Activated CD8-positive, alpha-beta T cell treated with anti-CD3 and anti-CD28 coated beads for 36 hours (primary cell): ENCODE measurements around the gene GTF3A. TPM values are rescaled to one million over a fixed set of nuclear protein-coding genes. Genes with fewer than 3 reads are reported as not detected.

ENCODE experiments used
- ATAC-seq: fragments of 200-7000 bp; cut with Tn5 transposase; one replicate; pipeline ENCODE4 v1.10.0; 2021; ENCODE audit warnings: mild to moderate bottlenecking, moderate library complexity
- CTCF ChIA-PET: fragments of 350-600 bp; sonication (Branson Sonifier 250); formaldehyde crosslinking; loops from one replicate; lab custom pipeline; 2021; ENCODE audit warnings: antibody characterized with exemption; lab: Charles Lee
- POLR2A ChIA-PET: fragments of 350-600 bp; sonication (Branson Sonifier 250); formaldehyde crosslinking; loops from one replicate; lab custom pipeline; 2021; ENCODE audit warnings: antibody characterized with exemption; lab: Charles Lee
- DNase-seq: peaks from one replicate; pipeline ENCODE4 v3.0.0-alpha.2; 2020
- H3K27ac Mint-ChIP-seq: one replicate; pipeline ENCODE4 v1.8.0; 2021; ENCODE audit warnings: mild to moderate bottlenecking, mixed read lengths
- H3K27me3 Mint-ChIP-seq: one replicate; pipeline ENCODE4 v1.8.0; 2021; ENCODE audit warnings: mixed read lengths
- H3K36me3 Mint-ChIP-seq: one replicate; pipeline ENCODE4 v1.8.0; 2021; ENCODE audit warnings: low read depth, mixed read lengths
- H3K4me1 Mint-ChIP-seq: one replicate; pipeline ENCODE4 v1.8.0; 2021; ENCODE audit warnings: low read depth, mixed read lengths
- H3K4me3 Mint-ChIP-seq: one replicate; pipeline ENCODE4 v1.8.0; 2021; ENCODE audit warnings: mild to moderate bottlenecking, moderate library complexity, mixed read lengths
- H3K9me3 Mint-ChIP-seq: one replicate; pipeline ENCODE4 v1.8.0; 2021; ENCODE audit warnings: mixed read lengths
- intact Hi-C: fragments of 100-400 bp; cut with micrococcal nuclease; formaldehyde crosslinking; loops from one replicate; pipeline ENCODE4 v1.10.0; 2022
- total RNA-seq, 2 experiments: library from RNA; stranded (reverse); gene quantifications; one replicate each; pipeline ENCODE4 v1.2.3, GENCODE V29; 2021
- TF ChIP-seq, protein P1 (sequence below): fragments of 200-600 bp; IDR thresholded peaks from one replicate; pipeline ENCODE4 v1.8.0; 2022; ENCODE audit warnings: antibody characterized with exemption, mild to moderate bottlenecking

Gene GTF3A
- total RNA-seq, 2 experiments from 2014 or later = 278 to 282 TPM

DNA sequence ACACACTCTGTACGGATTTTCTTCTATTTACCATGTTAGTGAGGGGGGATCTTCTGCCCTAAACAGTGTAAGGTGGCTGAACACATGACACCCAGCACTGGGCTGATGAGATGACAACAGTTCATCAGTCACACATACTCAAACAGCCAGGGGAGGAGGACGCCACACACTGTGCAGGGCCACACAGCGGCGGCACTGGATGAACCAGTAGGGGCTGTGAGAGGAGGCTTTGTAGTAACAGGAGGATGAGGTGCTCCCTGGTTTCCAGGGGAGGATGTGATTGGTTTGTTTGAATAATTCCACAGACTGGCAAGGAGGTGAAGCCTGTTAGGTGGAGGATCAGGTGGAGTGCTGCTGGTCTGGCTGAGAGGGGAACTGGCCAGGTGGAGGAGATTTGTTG is 16.3 kb upstream of the GTF3A start:
- TF ChIP-seq, protein P1, sequence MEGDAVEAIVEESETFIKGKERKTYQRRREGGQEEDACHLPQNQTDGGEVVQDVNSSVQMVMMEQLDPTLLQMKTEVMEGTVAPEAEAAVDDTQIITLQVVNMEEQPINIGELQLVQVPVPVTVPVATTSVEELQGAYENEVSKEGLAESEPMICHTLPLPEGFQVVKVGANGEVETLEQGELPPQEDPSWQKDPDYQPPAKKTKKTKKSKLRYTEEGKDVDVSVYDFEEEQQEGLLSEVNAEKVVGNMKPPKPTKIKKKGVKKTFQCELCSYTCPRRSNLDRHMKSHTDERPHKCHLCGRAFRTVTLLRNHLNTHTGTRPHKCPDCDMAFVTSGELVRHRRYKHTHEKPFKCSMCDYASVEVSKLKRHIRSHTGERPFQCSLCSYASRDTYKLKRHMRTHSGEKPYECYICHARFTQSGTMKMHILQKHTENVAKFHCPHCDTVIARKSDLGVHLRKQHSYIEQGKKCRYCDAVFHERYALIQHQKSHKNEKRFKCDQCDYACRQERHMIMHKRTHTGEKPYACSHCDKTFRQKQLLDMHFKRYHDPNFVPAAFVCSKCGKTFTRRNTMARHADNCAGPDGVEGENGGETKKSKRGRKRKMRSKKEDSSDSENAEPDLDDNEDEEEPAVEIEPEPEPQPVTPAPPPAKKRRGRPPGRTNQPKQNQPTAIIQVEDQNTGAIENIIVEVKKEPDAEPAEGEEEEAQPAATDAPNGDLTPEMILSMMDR = no peak
- Mint-ChIP-seq H3K27ac (no peak overlapping the region), H3K4me1 (peaks cover 6% of the 10 kb centered on the region), H3K27me3 (peaks cover 3% of the 10 kb centered on the region), H3K4me3 (no peak overlapping the region), H3K36me3 (no peaks in the 10 kb centered on the region), H3K9me3 (no peaks in the 10 kb centered on the region)
- no peak for DNase-seq
- intact Hi-C loops = no loop called here
- ATAC-seq = no peak
- ChIA-PET CTCF (no interaction called here), POLR2A (no interaction called here)

GRCh38 chr13:27409013-27409412 is 15.4 kb upstream of the GTF3A start:
- H3K4me1 Mint-ChIP-seq = peaks cover 6% of the 10 kb centered on the region
- ChIA-PET POLR2A (no interaction called here), CTCF (interaction anchor here (1.1 to 1.3 kb wide), 4 partner anchors 8 to 124 kb away, joined by 3 to 6 read pairs (median 4); no protein-coding TSS in a partner anchor)
- DNase-seq = no peak
- no peak overlapping the region for H3K4me3 Mint-ChIP-seq
- TF ChIP-seq, protein P1 = no peak
- H3K27me3 Mint-ChIP-seq = peaks cover 3% of the 10 kb centered on the region
- H3K36me3 Mint-ChIP-seq = no peaks in the 10 kb centered on the region
- H3K9me3 Mint-ChIP-seq = no peaks in the 10 kb centered on the region
- ATAC-seq = no peak
- intact Hi-C loops = no loop called here
- no peak overlapping the region for H3K27ac Mint-ChIP-seq

GRCh38 chr13:27411341-27411740 is 13.1 kb upstream of the GTF3A start:
- no peak overlapping the region for H3K4me3 Mint-ChIP-seq
- TF ChIP-seq, protein P1 = no peak
- peaks cover 3% of the 10 kb centered on the region for H3K27me3 Mint-ChIP-seq
- DNase-seq = no peak
- CTCF ChIA-PET = interaction anchor here (2.6 kb wide), 1 partner anchor 121 kb away, joined by 6 read pairs; no protein-coding TSS in a partner anchor
- no peaks in the 10 kb centered on the region for H3K9me3 Mint-ChIP-seq
- intact Hi-C loops = no loop called here
- no peak overlapping the region for H3K27ac Mint-ChIP-seq
- no peak for ATAC-seq
- POLR2A ChIA-PET = interaction anchor here (0.6 to 1.1 kb wide), 2 partner anchors 13 to 64 kb away, joined by 3 to 4 read pairs; partner anchors contain the start of gene GTF3A
- no peaks in the 10 kb centered on the region for H3K36me3 Mint-ChIP-seq
- H3K4me1 Mint-ChIP-seq = peaks cover 3% of the 10 kb centered on the region

GRCh38 chr13:27415116-27415515 is 9.3 kb upstream of the GTF3A start:
- H3K36me3 Mint-ChIP-seq = no peaks in the 10 kb centered on the region
- DNase-seq (no peak), ATAC-seq (no peak)
- H3K4me3 Mint-ChIP-seq = no peak overlapping the region
- no peaks in the 10 kb centered on the region for H3K9me3 Mint-ChIP-seq
- ChIA-PET CTCF (interaction anchor here (1.3 kb wide), 1 partner anchor 40 kb away, joined by 4 read pairs; no protein-coding TSS in a partner anchor), POLR2A (no interaction called here)
- H3K4me1 Mint-ChIP-seq = no peaks in the 10 kb centered on the region
- TF ChIP-seq, protein P1 = no peak
- H3K27ac Mint-ChIP-seq = no peak overlapping the region
- H3K27me3 Mint-ChIP-seq = no peaks in the 10 kb centered on the region
- intact Hi-C loops = no loop called here

DNA sequence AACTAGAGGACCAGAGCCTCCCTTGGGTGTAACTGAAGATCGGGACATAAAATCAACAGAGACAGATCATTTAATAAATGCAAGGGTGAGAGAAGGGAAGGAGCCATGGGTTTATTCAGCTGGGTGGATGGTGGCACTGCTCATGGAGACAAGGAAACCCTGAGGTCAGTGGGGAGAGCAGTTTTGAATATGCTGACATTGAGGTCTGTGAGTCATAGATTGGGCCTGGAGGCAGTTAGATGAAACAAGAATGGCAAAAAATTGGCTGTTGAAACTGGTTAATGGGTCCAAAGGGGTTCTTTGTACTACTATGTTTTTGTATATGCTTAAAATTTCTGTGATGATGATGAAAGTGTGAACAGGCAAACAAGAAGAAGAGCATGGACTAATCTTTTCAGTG is 5.1 kb upstream of the GTF3A start:
- TF ChIP-seq, protein P1 = no peak

More for the DNA sequence above, 5.1 kb upstream of the GTF3A start:
- Mint-ChIP-seq H3K27me3 (no peaks in the 10 kb centered on the region), H3K4me3 (no peak overlapping the region), H3K36me3 (no peaks in the 10 kb centered on the region), H3K9me3 (no peaks in the 10 kb centered on the region), H3K27ac (no peak overlapping the region), H3K4me1 (peaks cover 9% of the 10 kb centered on the region)
- POLR2A ChIA-PET = interaction anchor here (0.8 kb wide), 1 partner anchor 48 kb away, joined by 3 read pairs; no protein-coding TSS in a partner anchor
- intact Hi-C loops = no loop called here
- CTCF ChIA-PET = interaction anchor here (1.0 kb wide), 1 partner anchor 57 kb away, joined by 3 read pairs; no protein-coding TSS in a partner anchor
- ATAC-seq (no peak), DNase-seq (no peak)
